ENCODE data around the gene CCZ1.
"Not testable (repeated sequence)": the region's sequence is repeated elsewhere in the genome, so short reads cannot be mapped to it uniquely, and the experiment has no call there.

CCZ1 gene

DNA sequence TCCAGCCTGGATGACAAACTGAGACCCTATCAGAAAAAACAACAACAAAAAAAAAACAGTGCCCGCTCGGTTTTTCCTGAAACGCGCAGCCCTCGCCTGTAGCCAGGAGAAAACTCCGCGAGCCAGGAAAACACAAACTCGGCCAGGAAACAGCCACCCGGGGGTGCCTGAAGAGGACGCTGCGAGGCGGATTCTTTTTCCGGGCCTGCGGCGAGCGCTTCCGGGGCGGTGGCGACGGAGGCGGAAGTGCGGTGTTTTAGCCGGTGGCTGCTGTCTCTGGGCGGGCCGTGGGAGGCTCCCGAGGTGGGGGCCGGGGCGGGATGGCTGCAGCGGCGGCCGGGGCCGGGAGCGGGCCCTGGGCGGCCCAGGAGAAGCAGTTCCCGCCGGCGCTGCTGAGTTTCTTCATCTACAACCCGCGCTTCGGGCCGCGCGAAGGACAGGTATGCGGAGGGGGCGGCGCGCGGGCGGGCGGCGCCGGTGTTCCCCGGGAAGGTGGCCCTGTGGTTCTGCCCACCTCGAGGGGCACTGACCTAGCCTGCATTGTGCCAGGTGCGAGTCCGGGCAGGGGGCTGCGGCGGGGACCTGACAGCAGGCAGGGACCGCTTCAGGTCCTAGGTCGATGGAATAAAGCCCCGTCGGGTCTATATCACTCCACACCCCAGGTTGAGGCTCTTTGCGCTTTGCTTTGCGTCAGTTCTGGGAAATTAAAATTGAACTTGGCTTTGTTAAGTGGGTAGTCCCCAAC lies at the start of gene CCZ1:
TSS of gene CCZ1 (plus strand) at position 254 of the 745 bp plus-strand sequence. CDS start at position 321, 67 bp downstream.
- DNase-seq = peak; percentile 74 to 75

DNA sequence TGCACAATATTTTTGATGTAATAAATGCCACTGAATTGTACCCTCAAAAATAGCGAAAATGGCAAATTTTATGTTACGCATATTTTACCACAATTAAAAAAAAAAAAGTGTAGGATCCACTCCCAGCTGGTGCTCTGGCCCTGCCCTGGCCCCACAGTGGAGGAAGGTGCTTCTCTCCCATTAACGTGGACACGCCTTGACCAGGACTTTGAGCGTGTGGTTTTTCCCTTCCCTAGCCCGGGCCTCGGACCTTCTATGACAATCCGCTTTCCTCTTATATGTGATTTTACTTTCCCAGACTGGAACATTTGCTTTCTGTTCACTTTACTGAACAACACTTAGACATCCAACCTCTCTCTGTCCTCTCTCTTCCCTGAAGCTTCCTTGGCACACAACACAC lies 47.6 kb upstream of the CCZ1 start:
- DNase-seq = no peak

GRCh38 chr7:5854738-5855137 lies 43.8 kb upstream of the CCZ1 start:
- no peak for DNase-seq

- DNase-seq = not testable (repeated sequence)
Observed at GRCh38 chr7:5857041-5857575, 41.4 kb upstream of the CCZ1 start.

DNA sequence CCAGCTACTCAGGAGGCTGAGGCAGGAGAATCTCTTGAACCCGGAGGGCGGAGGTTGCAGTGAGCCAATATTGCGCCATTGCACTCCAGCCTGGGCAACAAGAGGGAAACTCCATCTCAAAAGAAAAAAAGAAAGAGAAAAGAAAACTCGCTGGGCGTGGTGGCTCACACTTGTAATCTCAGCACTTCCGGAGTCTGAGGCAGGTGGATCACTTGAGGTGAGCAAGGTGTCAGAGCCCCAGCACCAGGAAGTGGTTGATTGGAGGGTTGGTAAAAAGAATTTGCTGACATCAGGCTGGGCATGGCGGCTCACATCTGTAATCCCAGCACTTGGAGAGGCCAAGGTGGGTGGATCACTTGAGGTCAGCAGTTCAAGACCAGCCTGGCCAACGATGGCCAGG lies 40.0 kb upstream of the CCZ1 start:
- peak; percentile 69 to 85 for DNase-seq

GRCh38 chr7:5861281-5861680 lies 37.3 kb upstream of the CCZ1 start:
- not testable (repeated sequence) for DNase-seq

DNA sequence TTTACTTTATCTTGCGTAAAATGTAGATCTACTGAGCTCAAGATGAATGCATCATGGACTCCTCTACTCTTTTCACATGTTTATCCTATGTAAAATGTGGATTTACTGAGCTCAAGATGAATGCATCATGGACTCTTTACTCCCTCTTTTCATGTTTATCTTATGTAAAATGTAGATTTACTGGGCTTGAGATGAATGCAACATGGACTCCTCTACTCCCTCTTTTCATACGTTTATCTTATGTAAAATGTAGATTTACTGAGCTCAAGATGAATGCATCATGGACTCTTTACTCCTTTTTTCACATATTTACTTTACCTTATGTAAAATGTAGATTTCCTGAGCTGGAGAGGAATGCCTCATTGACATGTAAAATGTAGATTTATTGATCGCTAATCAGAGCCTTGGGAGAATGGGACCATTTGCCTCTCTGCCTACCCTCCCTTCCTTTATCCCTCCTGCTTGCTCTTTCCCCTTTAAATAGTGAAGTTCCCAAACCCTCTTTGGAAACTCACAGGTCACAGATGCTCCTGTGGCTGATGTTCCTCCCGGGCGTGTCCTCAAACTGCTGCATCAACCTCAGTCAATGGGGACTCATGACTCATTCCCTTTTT lies 35.7 kb upstream of the CCZ1 start:
- DNase-seq = not testable (repeated sequence)

- not testable (repeated sequence) for DNase-seq
Observed at GRCh38 chr7:5865279-5865931, 33.1 kb upstream of the CCZ1 start.

DNA sequence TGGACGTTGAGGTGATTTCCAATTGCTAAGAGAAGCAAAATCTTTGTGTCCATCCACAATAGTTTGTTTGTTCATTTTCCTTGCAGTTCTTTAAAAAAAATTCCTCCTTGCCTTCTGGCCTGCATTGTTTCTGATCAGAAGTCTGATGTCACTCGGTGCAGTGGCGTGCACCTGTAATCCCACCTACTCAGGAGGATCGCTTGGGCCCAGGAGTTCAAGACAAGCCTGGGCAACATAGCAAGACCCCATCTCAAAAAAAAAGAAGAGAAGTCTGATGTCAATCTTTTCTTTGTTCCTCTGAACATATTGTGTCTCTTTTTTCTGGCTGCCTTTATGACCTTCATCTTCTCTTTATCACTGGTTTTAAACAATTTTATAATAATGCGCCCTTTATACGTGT lies 31.5 kb upstream of the CCZ1 start:
- DNase-seq = no peak

GRCh38 chr7:5868928-5869341 lies 29.6 kb upstream of the CCZ1 start:
- not testable (repeated sequence) for DNase-seq

DNA sequence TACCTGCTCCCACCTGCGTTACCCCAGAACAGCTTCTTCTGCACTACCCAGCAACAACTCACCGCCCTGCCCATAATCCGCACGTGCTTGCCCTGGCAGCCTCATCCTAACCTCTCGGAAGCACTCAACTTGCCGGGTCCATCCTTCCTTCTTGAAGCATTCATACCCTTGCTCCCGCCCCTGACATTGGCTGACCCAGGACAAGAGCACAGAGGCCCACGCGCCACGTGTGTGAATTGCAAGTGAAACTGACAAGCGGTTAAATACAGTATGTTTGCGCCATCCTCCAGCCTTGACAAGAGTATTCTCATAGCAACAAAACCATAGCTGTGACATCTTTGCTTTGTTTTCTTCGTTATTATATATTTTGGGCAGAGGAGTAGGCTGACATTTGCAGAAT lies 28.8 kb upstream of the CCZ1 start:
- no peak for DNase-seq

DNA sequence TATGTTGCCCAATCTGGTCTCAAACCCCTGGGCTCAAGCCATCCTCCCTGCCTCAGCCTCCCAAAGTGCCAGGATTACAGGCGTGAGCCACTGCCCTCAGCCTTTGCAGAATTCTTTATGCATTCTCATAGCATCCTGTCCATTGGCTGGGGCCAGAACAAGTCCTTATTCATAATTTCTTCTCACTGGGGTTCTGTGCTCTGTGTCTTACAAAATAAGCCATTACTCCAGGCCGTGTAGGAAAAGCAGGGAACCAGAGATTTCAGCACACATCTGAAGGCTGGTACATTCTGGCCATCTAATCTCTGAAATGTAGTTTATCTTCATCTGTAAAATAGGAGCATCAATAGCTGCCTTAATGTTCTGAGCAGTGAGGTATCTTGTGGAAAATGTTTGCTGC lies 28.2 kb upstream of the CCZ1 start:
- no peak for DNase-seq

- no peak for DNase-seq
Observed at GRCh38 chr7:5872326-5872725, 26.2 kb upstream of the CCZ1 start.

GRCh38 chr7:5879591-5879990 lies 18.9 kb upstream of the CCZ1 start:
- not testable (repeated sequence) for DNase-seq

GRCh38 chr7:5880106-5880505 lies 18.4 kb upstream of the CCZ1 start:
- DNase-seq = not testable (repeated sequence)

- not testable (repeated sequence) for DNase-seq
Observed at GRCh38 chr7:5884431-5884830, 14.1 kb upstream of the CCZ1 start.

DNA sequence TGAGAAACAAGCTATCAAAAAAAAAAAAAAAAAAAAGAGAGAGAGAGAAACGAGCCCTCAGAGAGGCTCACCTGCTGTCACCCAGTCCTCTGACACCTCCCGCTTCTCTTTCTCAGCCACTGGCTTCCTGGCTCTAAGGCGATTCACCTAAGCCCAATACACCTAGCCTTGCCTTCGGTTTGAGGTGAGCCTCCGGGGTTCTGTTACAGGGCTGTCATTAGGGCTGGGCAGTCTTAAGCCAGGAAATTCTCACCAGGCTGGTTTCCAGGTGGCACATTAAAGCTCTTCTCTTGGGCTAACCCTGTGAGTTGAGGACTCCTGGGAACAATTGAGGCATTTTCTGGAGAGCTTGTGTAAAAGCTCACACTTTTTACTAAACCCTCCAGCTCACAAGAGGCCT lies 10.5 kb upstream of the CCZ1 start:
- DNase-seq = not testable (repeated sequence)

DNA sequence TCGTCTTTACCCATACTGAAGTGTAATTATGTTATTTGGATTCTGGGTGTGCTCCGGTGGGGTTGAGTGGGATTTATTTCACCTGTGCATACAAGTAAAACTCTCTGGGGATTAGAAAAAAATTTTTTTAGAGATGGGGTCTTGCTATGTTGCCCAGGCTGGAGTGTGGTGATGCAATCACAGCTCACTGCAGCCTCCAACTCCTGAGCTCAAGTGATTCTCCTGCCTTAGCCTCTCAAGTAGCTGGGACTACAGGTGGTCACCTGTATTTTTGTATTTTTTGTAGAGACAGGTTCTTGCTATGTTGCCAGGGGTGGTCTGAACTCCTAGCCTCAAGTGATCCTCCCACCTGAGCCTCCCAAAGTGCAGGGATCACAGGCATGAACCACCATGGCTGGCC lies 8.3 kb upstream of the CCZ1 start:
- not testable (repeated sequence) for DNase-seq

GRCh38 chr7:5892498-5892897 lies 6.0 kb upstream of the CCZ1 start:
- no peak for DNase-seq

DNA sequence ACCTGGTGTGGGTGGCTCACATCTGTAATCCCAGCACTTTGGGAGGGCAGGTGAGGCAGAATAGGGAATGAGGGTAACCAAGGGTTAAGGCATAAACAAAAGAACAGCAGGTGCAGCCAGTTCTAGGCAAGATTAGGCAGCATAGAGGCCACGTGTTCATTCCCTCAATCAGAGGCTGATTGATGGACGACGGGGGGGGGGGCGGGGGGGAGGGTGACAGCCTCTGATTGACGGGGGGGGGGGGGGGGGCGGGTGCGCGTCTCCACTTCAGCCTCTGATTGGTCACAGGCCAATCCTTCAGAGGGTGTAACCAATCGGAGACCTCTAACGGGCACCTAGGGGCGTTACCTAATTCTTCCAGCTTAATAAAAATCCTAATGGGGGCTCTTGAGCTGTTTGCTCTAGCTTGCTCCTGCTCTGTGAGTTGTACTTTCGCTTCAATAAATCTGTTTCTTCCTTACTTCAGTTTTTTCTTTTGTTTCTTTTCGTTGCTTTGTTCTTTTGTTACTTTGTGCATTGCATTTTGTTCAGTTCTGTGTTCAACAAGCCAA lies 1.1 kb upstream of the CCZ1 start:
- not testable (repeated sequence) for DNase-seq

GRCh38 chr7:5903002-5903401 lies 4.5 kb downstream of the CCZ1 start:
- DNase-seq = not testable (repeated sequence)

DNA sequence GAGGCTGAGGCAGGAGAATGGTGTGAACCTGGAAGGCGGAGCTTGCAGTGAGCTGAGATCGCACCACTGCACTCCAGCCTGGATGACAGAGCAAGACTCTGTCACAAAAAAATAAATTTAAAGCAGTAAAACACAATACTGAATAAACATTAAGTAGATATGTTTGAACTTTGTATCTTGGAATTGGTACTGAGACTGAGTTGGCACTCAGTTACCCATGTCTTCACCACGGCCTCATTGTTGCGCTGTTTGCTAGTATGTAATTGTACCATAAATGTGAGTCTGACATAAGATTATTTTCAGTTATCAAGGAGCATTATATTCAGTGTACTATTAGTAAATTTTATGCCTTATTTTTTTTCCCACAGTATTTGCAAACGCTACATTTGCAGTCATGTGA lies 6.2 kb downstream of the CCZ1 start:
- not testable (repeated sequence) for DNase-seq

- DNase-seq = not testable (repeated sequence)
Observed at GRCh38 chr7:5908835-5909234, 10.3 kb downstream of the CCZ1 start.
